ENCODE measurements around the gene NADK2. TPM values are rescaled to one million over a fixed set of nuclear protein-coding genes. Genes with fewer than 3 reads are reported as not detected.

Gene NADK2
- total and polyA plus RNA-seq, 9 of the 15 experiments (the other 6 are each of a cell fraction or from before 2014, with no cell fraction given): 10.6 to 41.0 (median 24.0) TPM

DNA sequence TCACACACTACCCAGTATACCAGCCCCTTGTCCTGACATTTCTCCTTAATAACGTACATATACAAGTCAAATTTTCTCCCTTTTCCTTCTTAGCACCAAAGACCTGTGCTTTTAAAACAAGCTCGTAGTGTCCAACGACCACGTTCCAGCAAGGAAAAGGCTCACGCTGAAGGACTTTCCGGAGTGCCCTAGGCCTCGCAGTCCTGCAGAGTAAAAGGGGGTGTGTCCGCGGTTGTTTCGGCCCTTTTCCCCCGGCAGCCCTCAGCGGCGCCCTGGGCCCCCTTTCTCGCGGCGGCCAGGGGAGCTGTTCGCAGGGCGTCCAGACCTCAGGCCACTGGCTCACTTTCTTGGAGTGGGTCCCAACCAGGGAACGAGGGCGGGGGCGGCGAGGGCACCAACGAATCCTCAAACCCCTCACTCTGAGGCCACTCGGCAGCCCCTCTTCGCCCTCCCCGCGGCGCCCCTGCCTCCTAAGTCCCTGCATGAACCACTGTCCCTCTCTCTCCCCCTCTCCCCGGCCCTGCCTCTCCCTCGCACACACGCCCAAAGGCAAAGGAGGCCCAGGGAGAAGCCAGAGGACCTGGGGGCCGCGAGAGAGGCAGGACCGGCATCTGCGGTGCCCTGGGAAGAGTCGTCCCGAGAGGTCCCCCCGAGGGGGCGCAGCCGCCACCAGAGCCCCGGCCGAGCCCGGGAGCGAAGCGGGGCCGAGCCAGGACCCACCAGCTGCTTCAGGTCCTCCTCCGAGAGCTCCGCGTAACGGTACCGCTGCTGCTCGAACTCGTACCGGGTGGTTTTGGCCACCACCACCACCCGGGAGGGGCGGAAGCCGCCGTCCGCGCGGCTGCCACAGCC lies 720 bp downstream of the NADK2 start (continued):
- TF ChIP-seq POU5F1 (IDR thresholded peaks at IDR 0.05; ENCODE audit: borderline replicate concordance, low read depth, low read length, partially characterized antibody): no peak
- no peak for TF ChIP-seq ZNF124 (CRISPR knock-in tag; IDR thresholded peaks at IDR 0.05)
- TF ChIP-seq FOSL1 (tag; conservative IDR thresholded peaks at IDR 0.05): no peak
- TF ChIP-seq HEY1 (CRISPR knock-in tag; IDR thresholded peaks at IDR 0.05; ENCODE audit: borderline replicate concordance): no peak
- no peak for TF ChIP-seq ZSCAN29 (IDR thresholded peaks at IDR 0.05)
- no peak for TF ChIP-seq ZNF239 (CRISPR knock-in tag; IDR thresholded peaks at IDR 0.05)
- TF ChIP-seq KLF6 (CRISPR knock-in tag; IDR thresholded peaks at IDR 0.05; ENCODE audit: borderline replicate concordance): no peak
- no peak for TF ChIP-seq MAFF (IDR thresholded peaks at IDR 0.05; ENCODE audit: low read length)
- no peak for TF ChIP-seq EWSR1 (IDR thresholded peaks at IDR 0.05; ENCODE audit: borderline replicate concordance, low read depth, partially characterized antibody)
- TF ChIP-seq FOXO4 (CRISPR knock-in tag; IDR thresholded peaks at IDR 0.05): no peak
- TF ChIP-seq, protein P1, sequence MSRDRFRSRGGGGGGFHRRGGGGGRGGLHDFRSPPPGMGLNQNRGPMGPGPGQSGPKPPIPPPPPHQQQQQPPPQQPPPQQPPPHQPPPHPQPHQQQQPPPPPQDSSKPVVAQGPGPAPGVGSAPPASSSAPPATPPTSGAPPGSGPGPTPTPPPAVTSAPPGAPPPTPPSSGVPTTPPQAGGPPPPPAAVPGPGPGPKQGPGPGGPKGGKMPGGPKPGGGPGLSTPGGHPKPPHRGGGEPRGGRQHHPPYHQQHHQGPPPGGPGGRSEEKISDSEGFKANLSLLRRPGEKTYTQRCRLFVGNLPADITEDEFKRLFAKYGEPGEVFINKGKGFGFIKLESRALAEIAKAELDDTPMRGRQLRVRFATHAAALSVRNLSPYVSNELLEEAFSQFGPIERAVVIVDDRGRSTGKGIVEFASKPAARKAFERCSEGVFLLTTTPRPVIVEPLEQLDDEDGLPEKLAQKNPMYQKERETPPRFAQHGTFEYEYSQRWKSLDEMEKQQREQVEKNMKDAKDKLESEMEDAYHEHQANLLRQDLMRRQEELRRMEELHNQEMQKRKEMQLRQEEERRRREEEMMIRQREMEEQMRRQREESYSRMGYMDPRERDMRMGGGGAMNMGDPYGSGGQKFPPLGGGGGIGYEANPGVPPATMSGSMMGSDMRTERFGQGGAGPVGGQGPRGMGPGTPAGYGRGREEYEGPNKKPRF (IDR thresholded peaks at IDR 0.05; ENCODE audit: low read depth, low read length): no peak
- TF ChIP-seq, protein P2, sequence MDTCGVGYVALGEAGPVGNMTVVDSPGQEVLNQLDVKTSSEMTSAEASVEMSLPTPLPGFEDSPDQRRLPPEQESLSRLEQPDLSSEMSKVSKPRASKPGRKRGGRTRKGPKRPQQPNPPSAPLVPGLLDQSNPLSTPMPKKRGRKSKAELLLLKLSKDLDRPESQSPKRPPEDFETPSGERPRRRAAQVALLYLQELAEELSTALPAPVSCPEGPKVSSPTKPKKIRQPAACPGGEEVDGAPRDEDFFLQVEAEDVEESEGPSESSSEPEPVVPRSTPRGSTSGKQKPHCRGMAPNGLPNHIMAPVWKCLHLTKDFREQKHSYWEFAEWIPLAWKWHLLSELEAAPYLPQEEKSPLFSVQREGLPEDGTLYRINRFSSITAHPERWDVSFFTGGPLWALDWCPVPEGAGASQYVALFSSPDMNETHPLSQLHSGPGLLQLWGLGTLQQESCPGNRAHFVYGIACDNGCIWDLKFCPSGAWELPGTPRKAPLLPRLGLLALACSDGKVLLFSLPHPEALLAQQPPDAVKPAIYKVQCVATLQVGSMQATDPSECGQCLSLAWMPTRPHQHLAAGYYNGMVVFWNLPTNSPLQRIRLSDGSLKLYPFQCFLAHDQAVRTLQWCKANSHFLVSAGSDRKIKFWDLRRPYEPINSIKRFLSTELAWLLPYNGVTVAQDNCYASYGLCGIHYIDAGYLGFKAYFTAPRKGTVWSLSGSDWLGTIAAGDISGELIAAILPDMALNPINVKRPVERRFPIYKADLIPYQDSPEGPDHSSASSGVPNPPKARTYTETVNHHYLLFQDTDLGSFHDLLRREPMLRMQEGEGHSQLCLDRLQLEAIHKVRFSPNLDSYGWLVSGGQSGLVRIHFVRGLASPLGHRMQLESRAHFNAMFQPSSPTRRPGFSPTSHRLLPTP (IDR thresholded peaks at IDR 0.05; ENCODE audit: borderline replicate concordance, extremely low read depth, insufficient read length): no peak
- TF ChIP-seq KDM2B (CRISPR knock-in tag; IDR thresholded peaks at IDR 0.05): 0 out of 2 replicates have a peak, but pooled peaks have one; percentile 16
- TF ChIP-seq ZNF41 (CRISPR knock-in tag; conservative IDR thresholded peaks at IDR 0.05): no peak
- no peak for TF ChIP-seq ZC3H4 (CRISPR knock-in tag; IDR thresholded peaks at IDR 0.05; ENCODE audit: borderline replicate concordance)
- peak; percentile 80; the same call in 1 of the 2 replicates for TF ChIP-seq NR1H2 (CRISPR knock-in tag; IDR thresholded peaks at IDR 0.05)
- no peak for TF ChIP-seq FOXM1 (IDR thresholded peaks at IDR 0.05; ENCODE audit: low read depth)
- no peak; the same call in 1 of the 2 replicates for TF ChIP-seq FOXM1 (CRISPR knock-in tag; IDR thresholded peaks at IDR 0.05; ENCODE audit: low read depth)
- TF ChIP-seq MECOM (CRISPR knock-in tag; IDR thresholded peaks at IDR 0.05): no peak

Data from K562 (cell line).